A673 (cell line): ENCODE data around the gene EIF4EBP3. TPM values are rescaled to one million over a fixed set of nuclear protein-coding genes. Genes with fewer than 3 reads are reported as not detected.

Experiments
- BruUV-seq: library from RNA; stranded (reverse); fragments of 400-500 nt; replicated peaks from 2 replicates; lab custom pipeline; 2021; lab: Mats Ljungman, UMichigan
- CTCF ChIA-PET: fragments of 300-600 bp; sonication (Branson Sonifier 250); formaldehyde crosslinking; loops from one replicate; lab custom pipeline; 2022; ENCODE audit warnings: antibody characterized with exemption; lab: Charles Lee
- POLR2A ChIA-PET: fragments of 300-600 bp; sonication (Branson Sonifier 250); formaldehyde crosslinking; loops from one replicate; lab custom pipeline; 2022; ENCODE audit warnings: antibody characterized with exemption; ENCODE audit not compliant: low non-redundant PET; lab: Charles Lee
- DNase-seq: peaks from one replicate; pipeline ENCODE4 v3.0.0-alpha.2; 2015; ENCODE audit warnings: low spot score
- H3K27ac ChIP-seq: fragments of 200-600 bp; sonication (generic); 2 replicates; pipeline ENCODE4 v1.5.1; 2016; ENCODE audit warnings: mixed run types, low read depth, mild to moderate bottlenecking, mixed read lengths, antibody characterized with exemption, low read length; ENCODE audit not compliant: poor library complexity, severe bottlenecking
- H3K27me3 ChIP-seq: fragments of 200-600 bp; sonication (generic); replicated peaks from 2 replicates; pipeline ENCODE4 v1.6.1; 2017; ENCODE audit warnings: mixed run types, low read depth, mild to moderate bottlenecking, mixed read lengths, antibody characterized with exemption, low read length; ENCODE audit not compliant: insufficient read depth, poor library complexity
- H3K36me3 ChIP-seq: fragments of 200-600 bp; sonication (generic); 2 replicates; pipeline ENCODE4 v1.6.1; 2016; ENCODE audit warnings: mixed run types, mild to moderate bottlenecking, mixed read lengths, antibody characterized with exemption, low read length; ENCODE audit not compliant: insufficient read depth, poor library complexity, severe bottlenecking
- H3K4me1 ChIP-seq: fragments of 200-600 bp; sonication (generic); 2 replicates; pipeline ENCODE4 v1.6.1; 2017; ENCODE audit warnings: mixed run types, mild to moderate bottlenecking, mixed read lengths, antibody characterized with exemption, low read length; ENCODE audit not compliant: insufficient read depth, poor library complexity, severe bottlenecking
- H3K4me3 ChIP-seq: fragments of 200-600 bp; sonication (generic); 2 replicates; pipeline ENCODE4 v1.5.1; 2016; ENCODE audit warnings: low read depth, mixed run types, mild to moderate bottlenecking, mixed read lengths, low read length; ENCODE audit not compliant: poor library complexity, severe bottlenecking
- H3K9me3 ChIP-seq: fragments of 200-600 bp; sonication (generic); 2 replicates; pipeline ENCODE4 v1.6.1; 2016; ENCODE audit warnings: mixed run types, low read depth, mild to moderate bottlenecking, mixed read lengths, antibody characterized with exemption, low read length; ENCODE audit not compliant: poor library complexity, severe bottlenecking
- EZH2 ChIP-seq: fragments of 200-600 bp; sonication (generic); IDR thresholded peaks from 2 replicates; pipeline ENCODE4 v1.6.1; 2017; ENCODE audit warnings: borderline replicate concordance, low read depth, mild to moderate bottlenecking, mixed read lengths, antibody characterized with exemption, low read length; ENCODE audit not compliant: poor library complexity, severe bottlenecking
- intact Hi-C: fragments of 100-400 bp; cut with micrococcal nuclease; formaldehyde crosslinking; loops from one replicate; pipeline ENCODE4 v1.10.0; 2022; ENCODE audit not compliant: unreplicated experiment
- total RNA-seq: library from RNA; stranded (reverse); gene quantifications from 2 replicates; pipeline ENCODE4 v1.2.3, GENCODE V29; 2021
- TF ChIP-seq, protein P1 (sequence below): fragments of 300-800, 200-600 bp; sonication (generic); conservative IDR thresholded peaks from 2 replicates; pipeline ENCODE4 v1.5.1; 2017; ENCODE audit warnings: low read depth, mild to moderate bottlenecking, antibody characterized with exemption, low read length, moderate library complexity, mixed read lengths

EIF4EBP3 gene
- total RNA-seq, 1 experiment from 2014 or later = 7.6 TPM

DNA sequence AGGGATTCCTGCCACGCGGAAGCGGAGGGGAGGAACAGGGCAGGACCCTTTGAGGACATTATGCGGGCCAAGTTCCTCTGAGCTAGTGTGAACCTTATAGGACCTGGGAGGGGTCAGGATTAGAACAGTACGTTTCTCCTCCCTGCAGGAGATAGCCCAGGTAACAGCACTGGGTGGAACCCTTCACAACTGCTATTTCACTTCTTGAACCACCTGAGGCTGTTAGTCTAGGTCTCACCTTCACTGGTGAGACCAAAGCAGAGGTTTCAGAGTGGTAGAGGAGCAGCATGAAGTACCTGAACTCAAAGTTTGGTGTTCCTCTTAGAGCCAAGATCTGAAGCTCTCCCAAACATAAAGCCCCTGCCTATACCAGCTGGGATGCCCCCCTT lies 832 bp downstream of the EIF4EBP3 start:
- H3K4me1 ChIP-seq = peaks cover 10% of the 10 kb centered on the region
- TF ChIP-seq EZH2 = no peak
- TF ChIP-seq, protein P1, sequence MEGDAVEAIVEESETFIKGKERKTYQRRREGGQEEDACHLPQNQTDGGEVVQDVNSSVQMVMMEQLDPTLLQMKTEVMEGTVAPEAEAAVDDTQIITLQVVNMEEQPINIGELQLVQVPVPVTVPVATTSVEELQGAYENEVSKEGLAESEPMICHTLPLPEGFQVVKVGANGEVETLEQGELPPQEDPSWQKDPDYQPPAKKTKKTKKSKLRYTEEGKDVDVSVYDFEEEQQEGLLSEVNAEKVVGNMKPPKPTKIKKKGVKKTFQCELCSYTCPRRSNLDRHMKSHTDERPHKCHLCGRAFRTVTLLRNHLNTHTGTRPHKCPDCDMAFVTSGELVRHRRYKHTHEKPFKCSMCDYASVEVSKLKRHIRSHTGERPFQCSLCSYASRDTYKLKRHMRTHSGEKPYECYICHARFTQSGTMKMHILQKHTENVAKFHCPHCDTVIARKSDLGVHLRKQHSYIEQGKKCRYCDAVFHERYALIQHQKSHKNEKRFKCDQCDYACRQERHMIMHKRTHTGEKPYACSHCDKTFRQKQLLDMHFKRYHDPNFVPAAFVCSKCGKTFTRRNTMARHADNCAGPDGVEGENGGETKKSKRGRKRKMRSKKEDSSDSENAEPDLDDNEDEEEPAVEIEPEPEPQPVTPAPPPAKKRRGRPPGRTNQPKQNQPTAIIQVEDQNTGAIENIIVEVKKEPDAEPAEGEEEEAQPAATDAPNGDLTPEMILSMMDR = no peak
- no peaks in the 10 kb centered on the region for H3K9me3 ChIP-seq
- H3K4me3 ChIP-seq = no peak overlapping the region
- CTCF ChIA-PET = no interaction called here
- no peaks in the 10 kb centered on the region for H3K27me3 ChIP-seq
- intact Hi-C loops = no loop called here
- DNase-seq = no peak
- POLR2A ChIA-PET = interaction anchor here (1.2 kb wide), 1 partner anchor 9 kb away, joined by 5 read pairs; the partner anchor contains the start of gene SRA1
- peak overlapping the region; percentile 65 for H3K27ac ChIP-seq
- H3K36me3 ChIP-seq = peaks cover 38% of the 10 kb centered on the region
- no TSS peak for BruUV-seq

DNA sequence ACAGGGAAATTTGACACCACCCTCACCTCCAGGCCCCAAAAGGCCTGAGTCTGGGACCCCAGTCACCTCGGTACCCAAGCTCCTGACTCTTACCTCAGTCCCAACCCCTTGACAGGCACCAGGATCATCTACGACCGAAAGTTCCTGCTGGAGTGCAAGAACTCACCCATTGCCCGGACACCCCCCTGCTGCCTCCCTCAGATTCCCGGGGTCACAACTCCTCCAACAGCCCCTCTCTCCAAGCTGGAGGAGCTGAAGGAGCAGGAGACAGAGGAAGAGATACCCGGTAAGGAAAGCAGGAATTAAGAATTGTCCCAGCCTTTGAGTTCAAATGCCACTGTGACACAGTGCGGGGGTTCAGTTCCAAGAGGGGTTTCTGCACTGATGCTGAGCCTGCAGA lies 1.3 kb downstream of the EIF4EBP3 start:
- intact Hi-C loops = no loop called here
- Histone ChIP-seq H3K4me3 (no peak overlapping the region), H3K4me1 (peaks cover 10% of the 10 kb centered on the region), H3K27ac (peak overlapping the region; percentile 65), H3K9me3 (no peaks in the 10 kb centered on the region), H3K36me3 (peaks cover 40% of the 10 kb centered on the region), H3K27me3 (no peaks in the 10 kb centered on the region)
- DNase-seq = no peak
- ChIA-PET POLR2A (interaction anchor here (1.2 kb wide), 1 partner anchor 8 kb away, joined by 5 read pairs; the partner anchor contains the start of gene SRA1), CTCF (no interaction called here)
- TF ChIP-seq EZH2 = no peak
- BruUV-seq = no TSS peak

DNA sequence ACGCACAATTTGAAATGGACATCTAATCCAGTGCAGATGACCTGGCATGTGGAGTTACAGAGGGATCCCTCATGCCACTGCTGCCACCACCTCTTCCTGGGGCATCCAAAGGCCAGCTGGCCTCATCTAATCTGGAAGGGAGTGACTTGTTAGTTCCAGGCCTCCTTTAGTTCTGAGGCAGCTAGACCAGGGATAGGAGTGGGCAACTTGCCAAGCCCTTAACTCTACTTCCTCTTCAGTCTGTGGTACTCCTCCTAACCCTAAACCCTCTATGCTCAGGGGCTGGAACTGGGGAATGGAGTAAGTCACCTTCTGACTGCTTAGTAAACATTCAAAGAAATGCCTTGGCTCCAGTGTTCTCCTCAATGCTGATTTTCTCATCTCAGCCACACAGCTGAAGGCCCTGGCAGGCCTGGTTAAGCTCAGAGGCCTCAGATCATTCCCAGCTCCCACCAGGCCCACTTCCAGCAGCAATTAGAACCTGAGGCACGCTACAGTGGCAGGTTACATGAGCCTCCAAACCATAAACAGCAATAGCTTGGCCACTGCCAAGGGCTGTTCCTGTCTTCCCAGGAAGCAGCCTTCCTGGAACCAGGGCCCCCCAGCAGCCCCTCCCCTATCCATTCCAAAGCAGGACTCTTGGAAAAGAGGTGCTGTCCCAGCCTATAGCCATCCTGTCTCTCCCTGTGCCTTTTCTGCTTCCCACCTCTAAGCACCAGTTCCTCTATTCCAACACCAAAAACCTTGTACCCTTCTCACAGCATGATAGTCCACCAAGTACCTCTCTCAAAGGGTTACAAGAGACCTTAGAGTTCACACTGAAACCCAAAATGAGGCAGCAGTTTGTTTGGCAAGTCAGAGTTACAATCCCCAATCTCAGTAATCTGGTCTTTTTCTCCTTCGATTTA lies 2.0 kb downstream of the EIF4EBP3 start:
- no peaks in the 10 kb centered on the region for H3K27me3 ChIP-seq
- no TSS peak for BruUV-seq
- H3K27ac ChIP-seq = peak overlapping the region; percentile 35
- no peak overlapping the region for H3K4me3 ChIP-seq
- ChIA-PET CTCF (no interaction called here), POLR2A (no interaction called here)
- peak; percentile 46 for DNase-seq
- peaks cover 10% of the 10 kb centered on the region for H3K4me1 ChIP-seq
- intact Hi-C loops = loop anchor here (10.0 kb wide), 1 partner anchor 165 kb away; no protein-coding TSS in a partner anchor
- H3K36me3 ChIP-seq = peaks cover 40% of the 10 kb centered on the region
- H3K9me3 ChIP-seq = no peaks in the 10 kb centered on the region
- TF ChIP-seq, protein P1 = no peak
- no peak for TF ChIP-seq EZH2
